Muscle of back (tissue), 13 donors: ENCODE measurements around the gene HYPK. TPM values are rescaled to one million over a fixed set of nuclear protein-coding genes. Genes with fewer than 3 reads are reported as not detected.
A peak's percentile ranks its signal among the peaks of the same experiment; 100 is the strongest.

Experiments used
- DNase-seq, 3 donors: peaks; one replicate each; pipeline versions ENCODE4 v3.0.0 to v3.0.0-alpha.2; 2013
- long read RNA-seq, 9 donors: transcript quantifications; one replicate each; lab custom pipeline, GENCODE V29; 2026
- polyA plus RNA-seq, 10 donors: library from polyadenylated mRNA; unstranded; fragments of 120-200 nt; gene quantifications; one replicate each; pipeline ENCODE4 v1.2.1, GENCODE V29; 2013; ENCODE audit not compliant: insufficient read length in 10 of 10

Gene HYPK
- polyA plus RNA-seq: 10 to 100 TPM in 8 of 10 donors, 1 to 10 TPM in 2; 6.0 to 19.9 (median 12.3) TPM
- long read RNA-seq, donor 1, transcript HYPK-202 (4 exons, 1,051 nt): major isoform, 83 of 85 reads
- long read RNA-seq, donor 1, partial matches to known transcripts: 0 of 85 reads
- long read RNA-seq, donor 1, other reads (novel, unspliced or antisense): 0 of 85 reads
- long read RNA-seq, donor 2, transcript HYPK-202 (4 exons, 1,051 nt): major isoform, 69 of 70 reads
- long read RNA-seq, donor 2, partial matches to known transcripts: 0 of 70 reads
- long read RNA-seq, donor 2, other reads (novel, unspliced or antisense): 0 of 70 reads
- long read RNA-seq, donor 3: 0 reads
- long read RNA-seq, donor 4, transcript HYPK-202 (4 exons, 1,051 nt): major isoform, 62 of 62 reads
- long read RNA-seq, donor 4, partial matches to known transcripts: 0 of 62 reads
- long read RNA-seq, donor 4, other reads (novel, unspliced or antisense): 0 of 62 reads
- long read RNA-seq, donor 5, transcript HYPK-202 (4 exons, 1,051 nt): major isoform, 127 of 131 reads
- long read RNA-seq, donor 5, partial matches to known transcripts: 0 of 131 reads
- long read RNA-seq, donor 5, other reads (novel, unspliced or antisense): 0 of 131 reads
- long read RNA-seq, donor 6, transcript HYPK-202 (4 exons, 1,051 nt): major isoform, 91 of 91 reads
- long read RNA-seq, donor 6, partial matches to known transcripts: 0 of 91 reads
- long read RNA-seq, donor 6, other reads (novel, unspliced or antisense): 0 of 91 reads
- long read RNA-seq, donor 7, transcript HYPK-202 (4 exons, 1,051 nt): major isoform, 53 of 56 reads
- long read RNA-seq, donor 7, partial matches to known transcripts: 0 of 56 reads
- long read RNA-seq, donor 7, other reads (novel, unspliced or antisense): 0 of 56 reads
- long read RNA-seq, donor 8, transcript HYPK-202 (4 exons, 1,051 nt): major isoform, 60 of 62 reads
- long read RNA-seq, donor 8, partial matches to known transcripts: 0 of 62 reads
- long read RNA-seq, donor 8, other reads (novel, unspliced or antisense): 0 of 62 reads
- long read RNA-seq, donor 9, transcript HYPK-202 (4 exons, 1,051 nt): major isoform, 19 of 20 reads
- long read RNA-seq, donor 9, partial matches to known transcripts: 0 of 20 reads
- long read RNA-seq, donor 9, other reads (novel, unspliced or antisense): 0 of 20 reads

GRCh38 chr15:43800286-43801141 lies at the start of gene HYPK:
Gene HYPK, plus strand, starts transcription at chr15:43800599. Its CDS starts 24 bp downstream, at chr15:43800623.
- peak; percentile 90 to 97 (median 95) for DNase-seq

- no peak for DNase-seq
Measured at GRCh38 chr15:43751885-43752284, 48.5 kb upstream of the HYPK start.

- peak in 1 of 3 donors; percentile 43 for DNase-seq
Measured at GRCh38 chr15:43762824-43763223, 37.6 kb upstream of the HYPK start.

GRCh38 chr15:43763819-43764446 lies 36.5 kb upstream of the HYPK start:
- no peak for DNase-seq

GRCh38 chr15:43769584-43770228 lies 30.7 kb upstream of the HYPK start:
- DNase-seq: peak in 1 of 3 donors; percentile 67

- DNase-seq: no peak
Measured at GRCh38 chr15:43771816-43772215, 28.6 kb upstream of the HYPK start.

GRCh38 chr15:43772624-43773023 lies 27.8 kb upstream of the HYPK start:
- DNase-seq: no peak

GRCh38 chr15:43774062-43774461 lies 26.3 kb upstream of the HYPK start:
- DNase-seq: no peak

GRCh38 chr15:43775411-43775965 lies 24.9 kb upstream of the HYPK start:
- DNase-seq: peak in 1 of 3 donors; percentile 39

- DNase-seq: peak in 1 of 3 donors; percentile 50
Measured at GRCh38 chr15:43776101-43776717, 24.2 kb upstream of the HYPK start.

GRCh38 chr15:43776718-43777266 lies 23.6 kb upstream of the HYPK start, which contains the start of gene ELL3:
Gene ELL3, minus strand, starts transcription at chr15:43776966. Its CDS starts 65 bp downstream, at chr15:43776901.
- peak in 1 of 3 donors; percentile 82 for DNase-seq

- peak in 2 of 3 donors; percentile 80 to 92 for DNase-seq
Measured at GRCh38 chr15:43777267-43777914, 23.0 kb upstream of the HYPK start.

- DNase-seq: no peak
Measured at GRCh38 chr15:43779016-43779415, 21.4 kb upstream of the HYPK start.

- DNase-seq: no peak
Measured at GRCh38 chr15:43789409-43789808, 11.0 kb upstream of the HYPK start.

GRCh38 chr15:43791993-43792760 lies 8.2 kb upstream of the HYPK start, which contains the start of gene SERF2:
Gene SERF2, plus strand, starts transcription at chr15:43792320. Its CDS starts 57 bp downstream, at chr15:43792377.
- DNase-seq: peak; percentile 100

GRCh38 chr15:43792761-43793476 lies 7.5 kb upstream of the HYPK start:
- DNase-seq: peak in 1 of 3 donors; percentile 67
